ENCODE data around the gene FASTKD3.

- TF ChIP-seq POLR2A (IDR thresholded peaks at IDR 0.05; ENCODE audit: low read length) (no peak), GATA1 (IDR thresholded peaks at IDR 0.05; ENCODE audit: low read depth, low read length) (no peak)
These were observed 25.6 kb upstream of the FASTKD3 start for GRCh38 chr5:7894439-7894838.

Measured in erythroblast (primary cell).